GM19193 (cell line): Measurements from ENCODE around the gene CDC42BPB.

Source experiments
- POLR2A ChIP-seq: IDR thresholded peaks from 4 replicates; pipeline ENCODE4 v1.6.1; 2011; ENCODE audit not compliant: insufficient read depth, insufficient read length; ENCODE audit errors: extremely low read depth

CDC42BPB gene, protein sequence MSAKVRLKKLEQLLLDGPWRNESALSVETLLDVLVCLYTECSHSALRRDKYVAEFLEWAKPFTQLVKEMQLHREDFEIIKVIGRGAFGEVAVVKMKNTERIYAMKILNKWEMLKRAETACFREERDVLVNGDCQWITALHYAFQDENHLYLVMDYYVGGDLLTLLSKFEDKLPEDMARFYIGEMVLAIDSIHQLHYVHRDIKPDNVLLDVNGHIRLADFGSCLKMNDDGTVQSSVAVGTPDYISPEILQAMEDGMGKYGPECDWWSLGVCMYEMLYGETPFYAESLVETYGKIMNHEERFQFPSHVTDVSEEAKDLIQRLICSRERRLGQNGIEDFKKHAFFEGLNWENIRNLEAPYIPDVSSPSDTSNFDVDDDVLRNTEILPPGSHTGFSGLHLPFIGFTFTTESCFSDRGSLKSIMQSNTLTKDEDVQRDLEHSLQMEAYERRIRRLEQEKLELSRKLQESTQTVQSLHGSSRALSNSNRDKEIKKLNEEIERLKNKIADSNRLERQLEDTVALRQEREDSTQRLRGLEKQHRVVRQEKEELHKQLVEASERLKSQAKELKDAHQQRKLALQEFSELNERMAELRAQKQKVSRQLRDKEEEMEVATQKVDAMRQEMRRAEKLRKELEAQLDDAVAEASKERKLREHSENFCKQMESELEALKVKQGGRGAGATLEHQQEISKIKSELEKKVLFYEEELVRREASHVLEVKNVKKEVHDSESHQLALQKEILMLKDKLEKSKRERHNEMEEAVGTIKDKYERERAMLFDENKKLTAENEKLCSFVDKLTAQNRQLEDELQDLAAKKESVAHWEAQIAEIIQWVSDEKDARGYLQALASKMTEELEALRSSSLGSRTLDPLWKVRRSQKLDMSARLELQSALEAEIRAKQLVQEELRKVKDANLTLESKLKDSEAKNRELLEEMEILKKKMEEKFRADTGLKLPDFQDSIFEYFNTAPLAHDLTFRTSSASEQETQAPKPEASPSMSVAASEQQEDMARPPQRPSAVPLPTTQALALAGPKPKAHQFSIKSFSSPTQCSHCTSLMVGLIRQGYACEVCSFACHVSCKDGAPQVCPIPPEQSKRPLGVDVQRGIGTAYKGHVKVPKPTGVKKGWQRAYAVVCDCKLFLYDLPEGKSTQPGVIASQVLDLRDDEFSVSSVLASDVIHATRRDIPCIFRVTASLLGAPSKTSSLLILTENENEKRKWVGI (N-terminal part only)

GRCh38 chr14:103057372-103058163 lies at the start of gene CDC42BPB:
Gene CDC42BPB, minus strand, starts transcription at chr14:103057549. Its CDS starts 376 bp downstream, at chr14:103057173.
- TF ChIP-seq POLR2A: no peak

DNA sequence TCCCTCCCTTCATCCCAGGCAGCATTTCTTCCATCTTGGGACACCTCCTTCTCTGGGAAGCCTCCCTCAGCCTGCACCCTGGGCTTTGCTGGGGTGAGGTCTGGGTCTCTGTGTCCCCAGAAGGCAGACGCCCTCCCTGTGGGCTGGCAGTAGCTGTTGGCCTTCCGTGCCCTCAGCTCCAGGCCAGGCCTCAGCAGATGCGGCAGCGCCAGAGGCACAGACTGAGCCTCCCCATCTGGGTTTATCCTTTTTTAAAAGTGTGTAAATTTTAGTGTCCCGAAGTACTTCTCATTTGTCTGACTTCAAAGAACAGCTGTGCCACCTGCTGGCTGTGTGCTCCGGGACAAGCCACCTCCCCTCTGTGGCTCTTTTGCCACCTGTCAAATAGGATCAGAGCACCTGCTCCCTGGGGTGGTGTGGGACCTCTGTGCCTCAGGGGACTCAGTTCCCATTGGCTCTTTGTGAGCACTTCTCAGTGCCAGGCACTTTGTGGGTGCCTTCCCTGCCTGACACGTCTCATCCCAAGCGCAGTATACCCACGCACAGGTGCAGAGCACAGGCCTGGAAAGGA lies 48.3 kb upstream of the CDC42BPB start:
- TF ChIP-seq POLR2A: no peak

GRCh38 chr14:103104654-103105452 lies 47.5 kb upstream of the CDC42BPB start:
- TF ChIP-seq POLR2A: no peak

GRCh38 chr14:103104389-103104653 lies 47.0 kb upstream of the CDC42BPB start:
- TF ChIP-seq POLR2A: no peak

DNA sequence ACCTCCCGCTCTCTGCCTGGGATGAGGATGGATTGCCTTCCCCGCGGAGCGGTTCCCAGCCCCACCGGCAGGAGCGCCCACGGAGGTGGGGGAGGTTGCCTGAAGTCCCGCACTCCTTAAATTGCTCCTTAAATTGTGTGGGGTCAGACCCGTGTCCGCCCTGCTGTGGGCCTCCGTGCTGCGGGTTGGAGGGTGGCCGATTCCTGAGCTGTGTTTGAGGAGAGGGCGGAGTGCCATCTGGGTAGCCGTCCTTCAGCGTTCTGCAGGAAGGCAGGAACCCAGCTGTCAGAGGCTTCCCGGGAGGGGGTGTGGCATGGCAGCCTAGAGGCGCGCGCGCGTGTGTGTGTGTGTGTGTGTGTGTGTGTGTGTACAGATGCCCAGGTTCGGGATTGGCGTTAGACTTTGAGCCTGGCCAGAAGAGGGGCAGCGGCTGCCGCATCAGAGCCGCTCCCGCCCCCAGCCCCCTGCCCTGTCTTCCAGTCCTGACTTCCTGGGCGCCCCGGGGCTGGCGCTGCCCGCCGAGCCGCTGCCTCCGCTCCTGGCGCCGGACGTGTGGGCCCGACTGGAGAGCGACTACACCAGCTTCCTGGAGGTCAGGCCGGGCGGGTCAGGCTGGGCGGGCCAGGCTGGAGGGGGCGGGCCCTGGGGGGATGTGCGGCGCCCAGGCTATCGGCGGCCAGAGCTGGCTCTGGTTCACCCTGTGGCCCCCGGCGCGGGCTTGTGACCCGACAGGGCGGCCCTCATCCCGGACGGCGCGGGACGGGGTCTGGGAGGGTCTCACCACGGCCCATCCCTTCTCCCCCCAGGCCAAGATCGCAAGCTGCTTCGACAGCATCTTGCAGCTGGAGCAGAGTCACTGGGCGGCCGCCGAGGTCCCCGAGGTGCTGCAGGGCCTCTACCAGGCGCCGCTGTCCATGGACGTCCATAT lies 46.4 kb upstream of the CDC42BPB start:
- TF ChIP-seq POLR2A: no peak

DNA sequence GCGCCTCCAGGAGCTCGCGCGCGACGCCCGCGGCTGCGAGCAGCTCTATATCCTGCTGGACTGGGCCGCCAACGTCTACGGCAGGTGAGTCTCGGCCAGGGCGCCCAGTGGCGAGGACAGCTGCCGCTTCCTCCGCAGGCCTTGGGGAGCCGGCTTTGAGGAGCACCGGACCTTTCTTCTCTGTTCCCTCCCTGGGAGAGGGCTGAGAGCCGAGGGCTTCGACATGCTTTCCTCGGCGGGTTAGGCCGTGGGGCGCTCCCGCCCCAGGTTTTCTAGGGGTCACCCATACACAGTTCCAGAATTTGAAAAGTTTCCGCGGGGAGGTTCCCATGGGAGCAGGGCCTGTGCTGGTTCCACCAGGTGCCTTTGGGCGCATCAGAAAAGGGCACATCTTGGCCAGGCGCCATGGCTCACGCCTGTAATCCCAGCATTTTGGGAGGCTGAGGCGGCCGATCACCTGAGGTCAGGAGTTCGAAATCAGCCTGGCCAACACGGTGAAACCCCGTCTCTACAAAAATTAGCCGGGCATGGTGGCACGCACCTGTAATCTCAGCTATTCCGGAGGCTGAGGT lies 45.4 kb upstream of the CDC42BPB start:
- no peak for TF ChIP-seq POLR2A

DNA sequence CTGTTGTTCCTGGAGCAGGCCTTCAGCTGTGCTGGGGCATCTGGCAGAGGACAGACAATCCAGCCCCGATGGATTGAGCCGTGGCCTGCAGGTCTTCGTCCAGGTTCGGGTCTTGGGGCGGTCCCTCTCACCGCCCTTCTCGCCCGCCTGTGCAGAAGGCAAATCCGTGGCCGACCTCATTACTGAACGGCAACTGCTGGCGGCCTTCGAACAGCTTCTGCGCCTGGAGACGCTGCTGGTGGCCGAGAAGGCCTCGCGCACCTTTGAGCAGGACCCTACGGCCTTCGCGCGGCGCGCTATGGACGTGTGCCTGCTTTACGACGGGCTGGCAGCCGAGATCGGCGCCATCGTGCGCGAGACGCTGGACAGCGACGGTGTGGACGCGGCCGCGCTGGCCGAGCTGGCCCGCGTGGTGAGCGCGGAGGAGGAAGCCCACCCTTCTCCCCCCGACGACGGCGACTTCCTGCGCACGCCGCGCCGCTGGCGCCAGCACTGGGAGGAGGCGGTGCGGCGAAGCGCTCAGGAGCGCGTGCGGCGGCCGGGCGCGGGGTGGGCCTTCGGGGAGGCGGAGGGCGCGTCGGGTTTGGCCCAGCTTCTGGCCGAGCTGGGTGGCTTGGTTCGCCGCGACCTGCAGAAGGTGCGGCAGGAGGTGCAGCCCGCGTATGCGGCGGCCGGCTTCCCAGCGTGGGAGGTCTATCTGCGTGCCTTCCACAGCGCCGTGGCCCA lies 44.8 kb upstream of the CDC42BPB start:
- no peak for TF ChIP-seq POLR2A

- TF ChIP-seq POLR2A: no peak
Observed at GRCh38 chr14:103101257-103101962, 44.1 kb upstream of the CDC42BPB start.

- TF ChIP-seq POLR2A: no peak
Observed at GRCh38 chr14:103100281-103101121, 43.2 kb upstream of the CDC42BPB start.

DNA sequence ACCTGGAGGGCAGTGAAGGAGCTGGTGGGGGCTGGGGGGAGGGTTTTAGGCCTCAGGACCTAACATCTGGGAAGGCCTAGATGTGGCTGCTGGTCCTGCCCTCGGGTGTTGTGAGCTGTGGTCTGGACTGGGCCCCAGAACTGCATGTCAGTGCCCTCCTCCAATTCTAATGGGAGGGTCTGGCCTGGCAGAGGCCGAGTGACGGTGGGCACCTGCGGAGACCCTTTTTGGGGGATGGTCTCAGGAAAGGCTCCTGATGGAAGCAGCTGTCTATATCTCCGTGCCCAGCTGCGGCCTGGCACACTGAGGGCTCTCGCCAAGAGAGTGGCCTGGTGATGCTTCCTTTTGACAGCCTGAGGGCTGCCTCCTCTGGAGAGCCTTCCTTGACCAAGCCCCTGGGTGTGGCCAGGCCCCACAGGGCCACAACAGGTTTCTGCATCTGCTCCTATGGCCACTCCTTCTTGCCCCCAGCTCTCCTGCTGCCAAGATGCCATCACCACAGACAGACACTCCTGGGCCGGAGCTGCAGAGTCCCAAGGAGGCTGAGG lies 42.5 kb upstream of the CDC42BPB start:
- no peak for TF ChIP-seq POLR2A
